H1 (cell line): ENCODE data around the gene NEDD4L.

Experiments used
- CHD2 ChIP-seq: IDR thresholded peaks from 2 replicates; pipeline ENCODE4 v1.6.1; 2012; ENCODE audit warnings: low read length, improper control_type of control experiment
- KDM1A ChIP-seq: fragments of 200-600, 300-600 bp; sonication (generic); IDR thresholded peaks from 2 replicates; pipeline ENCODE4 v1.7.1; 2016; ENCODE audit warnings: mild to moderate bottlenecking, low read length, borderline replicate concordance
- KDM5A ChIP-seq: fragments of 200-600 bp; IDR thresholded peaks from 2 replicates; pipeline ENCODE4 v1.7.1; 2012; ENCODE audit warnings: mild to moderate bottlenecking, low read length, inconsistent platforms, mixed read lengths
- POLR2A ChIP-seq, 2 experiments: IDR thresholded peaks; 1 replicate in 1 of 2; 2 replicates in 1 of 2; pipeline ENCODE4 v1.6.1; 2011; ENCODE audit warnings: low read depth in 2 of 2, low read length in 2 of 2, mild to moderate bottlenecking in 2 of 2; ENCODE audit errors: control extremely low read depth in 1 of 2
- POLR2AphosphoS5 ChIP-seq: IDR thresholded peaks from 2 replicates; pipeline ENCODE4 v1.6.1; 2011; ENCODE audit warnings: low read depth, low read length
- RAD21 ChIP-seq, 2 experiments: IDR thresholded peaks in 1 of 2; conservative IDR thresholded peaks in 1 of 2; 2 replicates each; pipeline ENCODE4 v1.6.1; 2011; ENCODE audit warnings: low read depth in 2 of 2, low read length in 2 of 2, improper control_type of control experiment in 1 of 2, inconsistent platforms in 1 of 2, mild to moderate bottlenecking in 1 of 2, moderate library complexity in 1 of 2
- TCF12 ChIP-seq: IDR thresholded peaks from 2 replicates; pipeline ENCODE4 v1.6.1; 2011; ENCODE audit warnings: low read depth, mild to moderate bottlenecking, low read length
- YY1 ChIP-seq: IDR thresholded peaks from 2 replicates; pipeline ENCODE4 v1.6.1; 2011; ENCODE audit warnings: low read depth, mild to moderate bottlenecking, low read length
- TF ChIP-seq, protein P1 (sequence below), 3 experiments: IDR thresholded peaks; 1 replicate in 2 of 3; 2 replicates in 1 of 3; pipeline versions ENCODE4 v1.5.1 to v1.6.1; 2011; ENCODE audit warnings: low read length in 3 of 3, mild to moderate bottlenecking in 3 of 3, inconsistent platforms in 2 of 3, low read depth in 1 of 3, moderate library complexity in 1 of 3; ENCODE audit not compliant: insufficient read depth in 1 of 3; ENCODE audit errors: control extremely low read depth in 1 of 3

DNA sequence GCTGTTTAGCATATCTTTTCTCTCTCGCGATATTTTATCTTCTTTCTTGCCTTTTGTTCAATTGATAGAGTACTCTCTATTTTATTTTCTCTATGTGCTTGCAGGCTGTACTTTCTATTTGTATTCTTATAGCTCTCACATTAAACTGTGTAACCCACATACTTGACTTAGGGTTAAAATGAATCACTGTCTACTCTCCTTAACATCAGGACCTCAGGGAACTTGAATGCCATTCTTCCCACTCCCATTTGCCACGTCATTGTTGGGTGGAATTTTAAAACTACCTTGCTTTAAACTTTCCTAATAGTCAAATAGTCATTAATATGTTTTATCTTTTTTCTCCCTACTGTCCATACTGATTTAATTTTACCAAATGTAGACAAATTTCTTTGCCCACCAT lies 315.2 kb downstream of the NEDD4L start:
- TF ChIP-seq KDM5A, result no peak
- TF ChIP-seq, protein P1, sequence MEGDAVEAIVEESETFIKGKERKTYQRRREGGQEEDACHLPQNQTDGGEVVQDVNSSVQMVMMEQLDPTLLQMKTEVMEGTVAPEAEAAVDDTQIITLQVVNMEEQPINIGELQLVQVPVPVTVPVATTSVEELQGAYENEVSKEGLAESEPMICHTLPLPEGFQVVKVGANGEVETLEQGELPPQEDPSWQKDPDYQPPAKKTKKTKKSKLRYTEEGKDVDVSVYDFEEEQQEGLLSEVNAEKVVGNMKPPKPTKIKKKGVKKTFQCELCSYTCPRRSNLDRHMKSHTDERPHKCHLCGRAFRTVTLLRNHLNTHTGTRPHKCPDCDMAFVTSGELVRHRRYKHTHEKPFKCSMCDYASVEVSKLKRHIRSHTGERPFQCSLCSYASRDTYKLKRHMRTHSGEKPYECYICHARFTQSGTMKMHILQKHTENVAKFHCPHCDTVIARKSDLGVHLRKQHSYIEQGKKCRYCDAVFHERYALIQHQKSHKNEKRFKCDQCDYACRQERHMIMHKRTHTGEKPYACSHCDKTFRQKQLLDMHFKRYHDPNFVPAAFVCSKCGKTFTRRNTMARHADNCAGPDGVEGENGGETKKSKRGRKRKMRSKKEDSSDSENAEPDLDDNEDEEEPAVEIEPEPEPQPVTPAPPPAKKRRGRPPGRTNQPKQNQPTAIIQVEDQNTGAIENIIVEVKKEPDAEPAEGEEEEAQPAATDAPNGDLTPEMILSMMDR (IDR thresholded peaks at IDR 0.05; ENCODE audit: control extremely low read depth in 1 of 3, insufficient read depth in 1 of 3, low read depth in 1 of 3, low read length in 3 of 3), result no peak
- no peak for TF ChIP-seq YY1
- TF ChIP-seq POLR2AphosphoS5, result no peak
- no peak for TF ChIP-seq KDM1A
- no peak for TF ChIP-seq POLR2A (IDR thresholded peaks at IDR 0.05; ENCODE audit: control extremely low read depth in 1 of 2, low read depth in 2 of 2, low read length in 2 of 2)
- no peak for TF ChIP-seq TCF12
- no peak for TF ChIP-seq RAD21 (IDR thresholded peaks at IDR 0.05 in 1 of 2, conservative IDR thresholded peaks at IDR 0.05 in 1 of 2; ENCODE audit: low read depth in 2 of 2, low read length in 2 of 2)
- no peak for TF ChIP-seq CHD2
